Heart right ventricle (tissue), 16 donors: ENCODE measurements around the gene NDFIP1. TPM values are rescaled to one million over a fixed set of nuclear protein-coding genes. Genes with fewer than 3 reads are reported as not detected.
"Not testable (repeated sequence)": the region's sequence is repeated elsewhere in the genome, so short reads cannot be mapped to it uniquely, and the experiment has no call there.

Experiments
- ATAC-seq, 8 donors: fragments of 200-7000 bp; cut with Tn5 transposase; one replicate each; pipeline ENCODE4 v1.9.1; 2020; ENCODE audit warnings: mild to moderate bottlenecking in 8 of 8, moderate library complexity in 8 of 8, moderate number of reproducible peaks in 1 of 8
- DNase-seq, 2 donors: peaks; one replicate each; pipeline ENCODE4 v3.0.0-alpha.2; 2020
- H3K27ac ChIP-seq, 10 donors: fragments of 200-600 bp; sonication (generic) in 2 of 10; one replicate each; pipeline versions ENCODE4 v1.5.0 to v1.8.0; 2020 to 2022; ENCODE audit warnings: mild to moderate bottlenecking in 3 of 10
- H3K27me3 ChIP-seq, 7 donors: fragments of 200-600 bp; one replicate each; pipeline ENCODE4 v1.8.0; 2021 to 2022; ENCODE audit warnings: mild to moderate bottlenecking in 2 of 7
- H3K36me3 ChIP-seq, 9 donors: fragments of 200-600 bp; sonication (generic) in 1 of 9; one replicate each; pipeline versions ENCODE4 v1.5.0 to v1.8.0; 2020 to 2022; ENCODE audit warnings: mild to moderate bottlenecking in 2 of 9
- H3K4me1 ChIP-seq, 9 donors: fragments of 200-600 bp; sonication (generic) in 1 of 9; one replicate each; pipeline versions ENCODE4 v1.5.0 to v1.8.0; 2020 to 2022; ENCODE audit warnings: mild to moderate bottlenecking in 4 of 9
- H3K4me3 ChIP-seq, 10 donors: fragments of 200-600 bp; sonication (generic) in 2 of 10; one replicate each; pipeline versions ENCODE4 v1.5.0 to v1.8.0; 2020 to 2022; ENCODE audit warnings: mild to moderate bottlenecking in 7 of 10, moderate library complexity in 2 of 10
- H3K9me3 ChIP-seq, 11 donors: fragments of 200-600 bp in 10 of 11; sonication (generic) in 2 of 11; one replicate each; pipeline versions ENCODE4 v1.5.0 to v1.8.0; 2013 to 2022; ENCODE audit warnings: mild to moderate bottlenecking in 2 of 11, control low read depth in 1 of 11, moderate library complexity in 1 of 11
- CTCF ChIP-seq, 9 donors: fragments of 200-600 bp; sonication (generic) in 2 of 9; IDR thresholded peaks; one replicate each; pipeline versions ENCODE4 v1.5.0 to v1.8.0; 2021 to 2022; ENCODE audit warnings: antibody characterized with exemption in 9 of 9, mild to moderate bottlenecking in 5 of 9, moderate library complexity in 1 of 9
- WGBS, 2 donors: extraction: QIAGEN DNeasy Blood & Tissue Kit; methylation state at CpG; one replicate each; pipeline ENCODE4 v1.1.7; 2013; ENCODE audit warnings: inconsistent platforms in 1 of 2; 5-methylcytosine and 5-hydroxymethylcytosine counted together
- intact Hi-C, 10 donors: fragments of 100-400 bp; cut with DNase I; formaldehyde crosslinking; loops; one replicate each; pipeline versions ENCODE4 v1.11.1 to v1.14.2; 2022
- polyA plus RNA-seq, 2 donors: library from polyadenylated mRNA; stranded (reverse); fragments of 200-250 nt; gene quantifications; one replicate each; pipeline ENCODE4 v1.2.3, GENCODE V29; 2013
- total RNA-seq, 10 donors: library from RNA; stranded (reverse); fragmentation: NEBNext Ultra II Directional in 3 of 10; extraction: Animal tissue kit (Norgen Biotek cat#: 25700) in 3 of 10; gene quantifications; one replicate each; pipeline versions ENCODE4 v1.2.1 to v1.2.4, GENCODE V29; 2021 to 2023
- donor health status: Arrhythmogenic right ventricular cardiomyopathy.
- donor health status: ischemic (EF 13 %, LVEDD 7.1; RV severe dilation, severe dysfunction).
- donor health status: healthy with polysubstance abuse.
- donor health status: DM: no; HTN: yes; CAD: no.
- donor health status: DM: no; HTN: no; CAD: no.
- donor health status: ischemic (EF 25% LVEDD 6.9; RV normal size, moderate dysfunction).
- donor health status: ischemic (EF 25% LVEDD 5.7; RV mildly dilated, moderate dysfunction).
- donor health status: healthy.
- donor health status: DM: yes; HTN: yes; CAD: no.
- donor health status: Ischemic cardiomyopathy.
- donor health status: ischemic (EF 35%, LVEDD 5.7; RV mildly dilated, moderate dysfunction).
- donor health status: nonischemic (EF 11% LVEDD 7.7; RV severe dilation, severe dysfunction).
- donor health status: DM: yes; HTN: yes; CAD: no.
- donor health status: PGD.
- donor health status: ischemic (EF 29% LVEDD 5.4; RV normal size, mild dysfunction).
- donor health status: nonischemic (EF 23%, LVEDD 6.1; RV moderate dilation, normal function).

The NDFIP1 gene
- total and polyA plus RNA-seq, 12 donors = 25.2 to 67.4 (median 58.9) TPM

GRCh38 chr5:142086229-142086628, 22.4 kb upstream of the NDFIP1 start:
- H3K4me1 ChIP-seq = no peaks in the 10 kb centered on the region
- no peak overlapping the region for H3K4me3 ChIP-seq
- no peak for ATAC-seq
- H3K36me3 ChIP-seq = no peaks in the 10 kb centered on the region
- no peaks in the 10 kb centered on the region for H3K27me3 ChIP-seq
- H3K9me3 ChIP-seq = no peaks in the 10 kb centered on the region
- H3K27ac ChIP-seq = no peak overlapping the region
- DNase-seq = no peak
- intact Hi-C loops = no loop called here
- no peak for TF ChIP-seq CTCF (IDR thresholded peaks at IDR 0.05)

GRCh38 chr5:142086679-142087078, 21.9 kb upstream of the NDFIP1 start:
- no peaks in the 10 kb centered on the region for H3K27me3 ChIP-seq
- H3K4me3 ChIP-seq = no peak overlapping the region
- WGBS, 2 donors = 60 to 86% methylated on average over 2 of the region's 2 CpGs
- ATAC-seq (no peak), DNase-seq (no peak)
- no peaks in the 10 kb centered on the region for H3K9me3 ChIP-seq
- H3K27ac ChIP-seq = no peak overlapping the region
- H3K4me1 ChIP-seq = no peaks in the 10 kb centered on the region
- TF ChIP-seq CTCF (IDR thresholded peaks at IDR 0.05) = no peak
- intact Hi-C loops = no loop called here
- H3K36me3 ChIP-seq = no peaks in the 10 kb centered on the region

- WGBS, 2 donors = 92 to 93% methylated on average over 12 of the region's 12 CpGs
- no peak for TF ChIP-seq CTCF (IDR thresholded peaks at IDR 0.05)
- Histone ChIP-seq H3K4me1 (no peaks in the 10 kb centered on the region), H3K9me3 (no peaks in the 10 kb centered on the region), H3K4me3 (no peak overlapping the region), H3K36me3 (no peaks in the 10 kb centered on the region), H3K27me3 (no peaks in the 10 kb centered on the region), H3K27ac (no peak overlapping the region)
- DNase-seq (no peak), ATAC-seq (no peak)
- intact Hi-C loops = no loop called here
Measured at GRCh38 chr5:142087920-142088679, 20.5 kb upstream of the NDFIP1 start.

GRCh38 chr5:142088855-142089479, 19.6 kb upstream of the NDFIP1 start:
- H3K4me1 ChIP-seq, DNase-seq, H3K36me3 ChIP-seq, H3K27ac ChIP-seq, ATAC-seq, H3K9me3 ChIP-seq, H3K27me3 ChIP-seq, H3K4me3 ChIP-seq, intact Hi-C loops: not testable (repeated sequence)
- 59 to 62% methylated on average over 15 of the region's 15 CpGs for WGBS, 2 donors

GRCh38 chr5:142091012-142091411, 17.6 kb upstream of the NDFIP1 start:
- H3K27ac ChIP-seq = no peak overlapping the region
- intact Hi-C loops = no loop called here
- H3K4me1 ChIP-seq = peaks cover 0 to 21% (median 15%) of the 10 kb centered on the region in 9 donors
- no peaks in the 10 kb centered on the region for H3K36me3 ChIP-seq
- no peak overlapping the region for H3K4me3 ChIP-seq
- H3K9me3 ChIP-seq = no peaks in the 10 kb centered on the region
- WGBS, 2 donors = 78 to 82% methylated on average over 1 of the region's 1 CpG
- no peak for DNase-seq
- TF ChIP-seq CTCF (IDR thresholded peaks at IDR 0.05) = no peak
- no peak for ATAC-seq
- no peaks in the 10 kb centered on the region for H3K27me3 ChIP-seq
